ENCODE results near the gene OSBP. TPM values are rescaled to one million over a fixed set of nuclear protein-coding genes. Genes with fewer than 3 reads are reported as not detected.

OSBP gene
- total and polyA plus RNA-seq, 4 donors: 12.0 to 41.9 (median 30.2) TPM

GRCh38 chr11:59572091-59572490 lies 43.5 kb downstream of the OSBP start:
- ATAC-seq (ENCODE audit: insufficient read depth, low FRiP score): no peak
- H3K27me3 ChIP-seq (ENCODE audit: control insufficient read depth in 3 of 3, insufficient read depth in 3 of 3, low read length in 2 of 3): no peaks in the 10 kb centered on the region
- no peak overlapping the region for H3K27ac ChIP-seq (ENCODE audit: low read depth in 1 of 2, low read length in 1 of 2)
- no peaks in the 10 kb centered on the region for H3K9me3 ChIP-seq (ENCODE audit: control insufficient read depth in 4 of 4, insufficient read depth in 3 of 4, low read length in 3 of 4)
- H3K9ac ChIP-seq (ENCODE audit: insufficient read depth in 1 of 2, low read length in 2 of 2): no peak overlapping the region
- H3K36me3 ChIP-seq (ENCODE audit: control insufficient read depth in 4 of 4, insufficient read depth in 4 of 4, low read length in 4 of 4): peaks cover 12 to 19% (median 15%) of the 10 kb centered on the region in 4 donors
- WGBS, 2 donors: 97 to 98% methylated on average over 5 of the region's 5 CpGs
- DNase-seq: no peak
- H3K4me1 ChIP-seq (ENCODE audit: control insufficient read depth in 5 of 5, insufficient read depth in 5 of 5, low read length in 5 of 5): no peaks in the 10 kb centered on the region
- no peak for TF ChIP-seq CTCF (IDR thresholded peaks at IDR 0.05; ENCODE audit: control extremely low read depth, extremely low read depth)
- no peak overlapping the region for H3K4me3 ChIP-seq

DNA sequence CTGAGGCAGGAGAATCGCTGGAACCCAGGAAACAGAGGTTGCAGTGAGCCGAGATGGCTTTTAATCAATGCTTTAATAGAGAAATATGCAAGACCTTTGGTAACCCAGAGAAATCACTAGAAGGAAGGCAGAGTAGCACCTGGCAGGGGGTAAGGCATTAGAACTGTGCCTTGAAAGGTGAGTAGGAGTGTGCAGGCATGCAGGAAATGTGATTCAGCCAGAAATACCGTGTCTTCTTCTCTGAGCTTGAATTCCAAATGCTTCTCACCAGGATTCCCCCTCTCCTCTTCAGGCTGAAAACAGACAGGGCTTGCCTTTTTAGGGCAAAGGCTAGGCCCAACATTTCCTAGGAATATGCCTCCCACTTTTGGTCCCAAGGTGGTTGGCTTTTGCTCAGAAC lies 53.3 kb downstream of the OSBP start:
- WGBS, 2 donors: 84 to 91% methylated on average over 3 of the region's 3 CpGs
- H3K9ac ChIP-seq (ENCODE audit: insufficient read depth in 1 of 2, low read length in 2 of 2): no peak overlapping the region
- no peak overlapping the region for H3K27ac ChIP-seq (ENCODE audit: low read depth in 1 of 2, low read length in 1 of 2)
- peaks cover 0 to 13% (median 5%) of the 10 kb centered on the region in 3 donors for H3K27me3 ChIP-seq (ENCODE audit: control insufficient read depth in 3 of 3, insufficient read depth in 3 of 3, low read length in 2 of 3)
- DNase-seq: no peak
- H3K9me3 ChIP-seq (ENCODE audit: control insufficient read depth in 4 of 4, insufficient read depth in 3 of 4, low read length in 3 of 4): no peaks in the 10 kb centered on the region
- no peaks in the 10 kb centered on the region for H3K4me1 ChIP-seq (ENCODE audit: control insufficient read depth in 5 of 5, insufficient read depth in 5 of 5, low read length in 5 of 5)
- no peaks in the 10 kb centered on the region for H3K36me3 ChIP-seq (ENCODE audit: control insufficient read depth in 4 of 4, insufficient read depth in 4 of 4, low read length in 4 of 4)
- TF ChIP-seq CTCF (IDR thresholded peaks at IDR 0.05; ENCODE audit: control extremely low read depth, extremely low read depth): no peak
- no peak for ATAC-seq (ENCODE audit: insufficient read depth, low FRiP score)
- H3K4me3 ChIP-seq: no peak overlapping the region

DNA sequence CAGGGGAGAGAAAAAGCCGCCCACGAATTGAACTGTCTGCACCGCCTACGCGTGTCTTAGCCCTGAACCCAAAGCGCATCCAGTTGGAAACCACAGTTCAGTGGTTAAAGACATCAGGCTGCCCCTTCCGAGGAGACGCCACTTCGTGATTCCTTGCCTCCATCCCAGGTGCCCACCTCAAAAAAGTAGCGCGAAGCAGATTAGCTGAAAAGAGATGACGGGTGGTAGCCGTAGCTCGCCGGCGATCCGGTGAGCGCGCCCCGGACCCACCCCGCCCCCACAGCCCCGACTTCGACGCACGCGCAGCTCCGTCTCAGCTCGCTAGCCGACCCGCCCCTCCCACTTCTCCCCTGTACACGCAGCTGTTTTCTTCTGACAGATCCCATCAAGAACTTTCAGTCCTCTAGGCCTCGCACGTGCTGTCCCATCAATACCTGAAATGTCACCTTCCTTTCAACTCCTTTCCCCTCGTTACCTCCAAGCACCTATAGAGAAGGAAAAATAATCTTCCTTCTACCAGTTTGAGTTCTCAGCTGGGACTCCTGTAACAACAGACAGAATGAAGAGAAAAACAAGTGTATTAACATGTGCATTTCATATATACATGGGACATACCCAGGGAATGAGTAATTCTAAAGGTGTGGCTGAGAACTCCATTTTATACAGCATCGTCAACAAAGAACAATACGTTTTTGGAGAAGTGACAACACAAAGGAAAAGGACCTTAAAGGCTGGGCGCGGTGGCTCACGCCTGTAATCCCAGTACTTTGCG lies 54.7 kb downstream of the OSBP start:
- no peak for TF ChIP-seq CTCF (IDR thresholded peaks at IDR 0.05; ENCODE audit: control extremely low read depth, extremely low read depth)
- Histone ChIP-seq H3K27me3 (ENCODE audit: control insufficient read depth in 3 of 3, insufficient read depth in 3 of 3, low read length in 2 of 3) (peaks cover 0 to 13% (median 8%) of the 10 kb centered on the region in 3 donors), H3K36me3 (ENCODE audit: control insufficient read depth in 4 of 4, insufficient read depth in 4 of 4, low read length in 4 of 4) (no peaks in the 10 kb centered on the region), H3K4me3 (peak overlapping the region; percentile 77), H3K9me3 (ENCODE audit: control insufficient read depth in 4 of 4, insufficient read depth in 3 of 4, low read length in 3 of 4) (no peaks in the 10 kb centered on the region), H3K4me1 (ENCODE audit: control insufficient read depth in 5 of 5, insufficient read depth in 5 of 5, low read length in 5 of 5) (peaks cover 0 to 2% (median 0%) of the 10 kb centered on the region in 5 donors), H3K9ac (ENCODE audit: insufficient read depth in 1 of 2, low read length in 2 of 2) (peak overlapping the region in 1 of 2 donors; percentile 63), H3K27ac (ENCODE audit: low read depth in 1 of 2, low read length in 1 of 2) (peak overlapping the region; percentile 77 to 91)
- 5 to 7% methylated on average over 40 of the region's 40 CpGs for WGBS, 2 donors
- ATAC-seq (ENCODE audit: insufficient read depth, low FRiP score): peak; percentile 85
- DNase-seq: peak; percentile 83 to 90 (median 87)
